TTC549 (cell line): ENCODE data around the gene KCNC1.

Experiments used
- FAIRE-seq: peaks from 2 replicates; lab custom pipeline; 2012; peaks lifted over from hg19 to GRCh38; lab: Jason Lieb, UNC

Gene KCNC1

DNA sequence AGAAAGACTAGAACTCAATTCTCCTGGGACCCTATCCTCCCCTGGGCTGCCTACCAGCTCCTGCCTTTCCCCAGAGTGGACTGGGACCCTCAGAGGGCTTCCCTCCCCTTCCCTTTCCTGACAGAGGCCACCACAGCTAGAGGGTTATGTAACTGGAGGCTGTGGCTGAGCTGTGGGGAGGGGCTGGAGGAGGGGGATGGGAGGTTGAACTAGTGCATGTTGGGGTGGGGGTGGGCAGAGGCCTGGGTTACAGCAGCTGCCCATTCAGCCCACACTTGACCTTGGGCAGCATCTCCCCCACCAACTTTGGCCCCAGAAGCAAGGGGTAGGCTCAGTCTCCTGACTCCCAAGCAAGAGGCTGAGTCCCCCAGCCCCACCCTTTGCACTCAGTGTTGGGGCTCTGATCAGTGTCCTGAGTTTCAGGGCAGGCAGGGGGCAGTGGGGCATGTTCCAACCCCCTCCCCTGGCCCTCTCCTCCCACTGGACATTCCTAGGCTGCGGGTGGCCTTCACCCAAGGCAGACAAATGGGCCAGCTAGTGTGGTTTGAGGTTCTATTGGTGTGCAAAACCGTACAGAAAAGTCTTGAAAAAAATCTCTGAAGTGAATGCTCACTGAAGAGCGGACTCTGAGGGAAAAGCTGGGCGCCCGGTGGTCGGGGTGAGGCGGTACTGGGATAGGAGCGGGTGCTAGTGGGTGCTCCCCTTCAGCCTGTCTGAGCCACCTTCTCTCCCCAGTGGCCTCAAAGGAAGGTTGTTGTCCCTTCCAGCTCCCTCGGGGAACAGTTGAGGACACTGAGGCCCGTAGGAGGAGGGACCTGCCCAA is 3.8 kb downstream of the KCNC1 start:
- FAIRE-seq, result no peak

DNA sequence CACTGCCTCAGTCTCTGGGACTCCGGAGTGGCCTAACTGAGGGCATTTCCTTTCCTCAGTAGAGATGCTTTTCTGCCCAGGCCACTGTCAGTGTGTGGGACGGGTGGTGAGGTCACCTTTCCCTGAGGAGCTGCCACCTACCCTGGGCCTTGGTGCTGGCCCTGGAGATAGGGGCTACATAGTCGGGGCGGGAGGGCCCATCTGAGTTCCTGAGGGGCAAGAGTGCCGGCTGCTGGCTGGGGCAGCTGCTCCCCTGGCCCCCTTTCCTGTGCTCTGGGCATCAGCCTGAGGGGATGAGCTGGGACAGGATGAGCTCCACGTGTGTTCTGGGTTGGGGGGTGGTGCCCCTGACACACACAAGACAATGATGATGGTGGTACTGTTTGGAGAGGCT is 5.4 kb downstream of the KCNC1 start:
- FAIRE-seq, result no peak

DNA sequence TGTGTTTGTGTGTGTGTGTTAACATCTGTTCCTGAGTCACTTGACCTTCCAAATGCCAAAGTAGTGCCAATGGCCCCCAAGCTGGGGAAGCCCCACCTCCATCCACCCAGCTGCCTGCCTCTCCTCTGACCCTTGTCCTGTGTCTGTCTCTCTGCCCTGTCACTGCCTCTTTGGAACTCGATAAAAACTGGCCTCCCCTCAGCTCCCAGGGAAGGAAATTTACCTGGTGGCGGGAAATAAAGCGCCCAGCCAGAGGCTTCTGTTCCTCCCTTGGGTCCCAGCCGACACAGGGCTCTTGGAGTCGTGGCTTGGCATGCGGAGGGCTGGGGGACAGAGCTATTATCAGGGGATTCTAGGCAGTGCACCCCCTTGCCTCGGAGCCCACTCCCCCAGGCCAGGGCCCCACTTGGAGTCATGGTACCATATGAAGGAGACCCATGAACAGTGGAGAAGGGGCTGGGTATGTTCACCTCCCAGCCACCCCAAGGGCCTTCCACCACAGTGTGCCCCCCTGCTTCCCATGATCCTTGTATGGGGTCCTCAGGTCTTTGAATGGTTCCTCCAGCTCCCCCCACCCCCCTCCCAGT is 6.2 kb downstream of the KCNC1 start:
- FAIRE-seq, result no peak

DNA sequence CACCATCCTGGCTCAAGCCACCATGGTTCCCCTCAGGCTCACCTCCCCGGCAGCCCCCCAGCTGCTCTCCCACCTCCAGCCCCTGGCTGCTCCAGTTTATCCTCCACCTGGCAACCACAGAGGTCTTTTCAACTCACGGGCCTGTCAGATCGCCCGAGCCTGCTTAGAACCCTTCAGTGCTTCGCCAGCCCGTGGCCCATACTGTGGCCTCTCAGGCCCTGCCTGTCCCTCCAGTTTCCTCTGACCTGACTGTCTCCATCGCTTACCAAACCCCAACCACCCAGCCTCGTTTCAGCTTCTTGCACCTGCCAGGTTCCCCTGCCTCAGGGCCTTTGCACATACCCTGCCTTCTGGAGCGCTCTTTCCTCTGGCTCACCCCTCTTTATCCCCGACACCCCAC is 6.9 kb downstream of the KCNC1 start:
- no peak for FAIRE-seq

DNA sequence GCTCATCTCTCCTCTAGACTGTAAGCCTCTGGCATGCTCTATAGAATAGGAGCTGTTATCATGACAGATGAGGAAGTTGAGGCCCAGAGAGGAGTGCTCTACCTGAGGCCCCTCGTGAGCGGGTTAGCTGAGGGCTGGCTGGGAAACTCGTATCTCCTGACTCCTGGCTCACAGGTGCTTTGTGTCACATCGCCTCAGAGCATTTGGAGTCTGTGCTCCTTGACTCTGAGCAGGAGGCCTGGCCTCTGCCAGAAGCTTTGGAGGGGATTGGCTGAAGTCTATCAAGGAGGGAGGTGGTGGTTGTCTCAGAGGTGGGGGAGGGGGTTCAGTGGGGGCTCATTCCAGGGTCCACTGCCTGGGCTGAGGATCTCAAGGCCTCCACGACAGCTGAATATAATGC is 7.4 kb downstream of the KCNC1 start:
- no peak for FAIRE-seq

DNA sequence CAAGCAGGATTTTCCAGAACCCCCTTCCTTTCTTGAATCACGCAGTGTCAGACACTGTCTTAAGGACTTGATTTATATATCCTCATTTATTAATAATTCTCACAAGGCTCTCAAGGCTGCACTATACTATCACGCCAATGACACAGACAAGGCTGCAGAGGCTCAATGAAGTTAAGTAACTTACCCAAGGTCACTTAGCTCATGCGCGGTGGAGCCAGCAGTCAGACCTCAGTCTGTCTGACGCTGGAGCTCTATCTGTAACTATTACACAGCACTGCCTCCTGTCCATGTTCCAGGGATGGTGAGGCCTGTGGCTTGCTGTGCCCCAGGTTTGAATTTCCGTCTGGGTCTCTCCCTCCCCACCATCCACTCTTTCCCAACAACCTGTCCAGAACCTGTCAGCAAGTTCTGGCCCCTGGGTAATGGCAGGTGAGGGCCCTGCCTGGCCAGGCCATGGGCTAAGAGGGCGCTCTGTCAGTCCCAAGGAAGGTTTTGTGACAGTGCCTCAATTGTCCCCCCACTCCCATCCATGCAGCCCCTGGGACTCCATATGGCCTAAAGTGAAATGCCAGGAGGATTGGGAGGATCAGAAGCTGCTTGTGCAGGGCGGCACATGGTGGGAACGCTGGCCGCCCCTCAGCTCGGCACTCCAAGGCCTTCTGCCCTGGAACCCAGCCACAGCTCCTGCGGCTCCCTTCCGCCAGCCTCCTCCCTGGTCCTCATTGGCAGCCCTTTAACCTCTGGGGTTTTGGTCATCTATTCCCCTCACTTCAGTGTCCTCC is 8.6 kb downstream of the KCNC1 start:
- no peak for FAIRE-seq

DNA sequence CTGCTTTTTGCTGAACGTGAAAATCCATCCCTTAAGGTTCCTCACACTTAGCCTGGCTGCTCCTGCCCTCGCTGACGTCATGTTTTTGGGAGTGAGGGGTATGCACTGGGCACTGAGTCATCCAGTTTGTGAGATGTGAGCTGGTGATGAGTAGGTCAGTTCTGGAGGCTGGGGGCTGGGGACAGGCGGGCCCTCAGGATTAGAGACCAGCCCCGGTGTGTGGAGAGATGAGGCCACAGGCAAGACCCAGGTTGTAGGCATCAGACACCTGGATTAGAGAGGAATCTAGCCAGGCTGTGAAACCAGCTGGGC is 9.2 kb downstream of the KCNC1 start:
- no peak for FAIRE-seq

DNA sequence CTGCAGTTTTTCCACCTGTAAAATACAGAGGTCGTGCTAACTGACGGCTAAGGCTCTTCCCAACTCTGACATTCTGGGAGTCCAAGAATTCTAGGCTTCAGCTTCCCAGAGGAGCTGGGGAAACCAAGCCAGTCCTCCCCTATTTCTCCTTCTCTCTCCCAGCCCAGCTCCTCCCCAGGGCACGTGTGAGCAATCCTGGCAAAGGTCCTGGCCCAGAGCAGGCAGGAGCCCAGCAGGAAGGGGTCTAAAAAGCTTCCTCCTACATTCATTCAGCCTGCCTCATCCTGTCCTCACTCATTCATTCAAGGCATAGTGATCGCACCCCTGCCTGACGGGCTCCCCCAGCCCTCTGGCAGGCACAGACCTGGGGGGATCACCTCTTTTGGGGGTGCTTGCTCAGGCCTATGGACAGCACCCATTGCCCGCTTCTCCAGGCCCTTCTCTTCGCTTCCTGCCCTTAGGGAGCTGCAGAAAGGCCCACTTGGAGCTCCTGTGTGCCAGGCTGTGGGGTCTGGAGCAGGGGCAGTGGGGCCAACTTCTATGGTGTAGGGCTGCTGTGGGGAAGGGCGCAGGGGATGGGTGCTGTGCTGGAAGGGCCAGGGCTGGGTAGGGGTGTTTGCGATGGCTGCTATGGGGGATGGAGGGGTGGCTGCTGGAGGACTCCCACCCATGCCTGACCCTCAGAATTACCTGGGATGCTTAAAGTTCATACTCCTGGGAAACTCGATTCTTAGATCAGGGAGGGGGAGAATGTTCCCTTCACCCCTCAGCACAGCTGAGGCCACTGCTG is 9.8 kb downstream of the KCNC1 start:
- FAIRE-seq, result no peak

DNA sequence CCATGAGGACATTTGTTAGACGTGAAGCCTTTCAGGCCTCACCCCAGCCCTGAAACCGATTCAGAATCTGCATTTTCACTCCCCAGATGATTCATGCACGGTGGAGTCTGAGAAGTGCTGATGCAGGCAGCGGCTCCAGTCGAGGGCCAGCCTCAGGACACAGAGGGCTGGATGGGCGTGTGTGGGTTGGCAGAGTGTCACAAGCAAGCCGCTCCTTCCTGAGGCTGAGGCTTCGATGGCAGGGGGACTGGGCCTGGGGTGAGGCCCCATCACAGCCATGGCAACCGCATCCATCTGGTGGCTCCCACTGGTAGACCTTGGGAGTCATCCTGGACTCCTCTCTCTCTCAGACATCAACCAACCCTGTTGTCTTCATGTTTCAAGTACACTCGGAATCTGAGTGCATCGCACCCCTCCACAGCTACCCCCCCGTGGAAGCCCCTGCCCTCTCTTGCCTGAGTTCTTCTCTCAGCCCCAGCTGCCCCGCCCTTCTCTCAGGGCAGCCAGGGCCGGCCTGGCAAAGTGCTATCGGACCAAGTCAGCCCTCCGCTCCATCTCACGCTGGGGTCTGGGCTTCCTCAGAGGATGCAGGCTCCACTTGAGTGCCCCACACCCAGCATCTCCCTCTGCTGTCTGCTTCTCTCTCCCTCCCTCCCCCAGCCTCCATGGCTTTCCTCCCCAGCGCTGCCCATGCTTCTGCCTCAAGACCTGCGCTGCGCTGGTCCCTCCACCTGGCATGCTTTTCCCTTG is 10.6 kb downstream of the KCNC1 start:
- FAIRE-seq, result no peak

DNA sequence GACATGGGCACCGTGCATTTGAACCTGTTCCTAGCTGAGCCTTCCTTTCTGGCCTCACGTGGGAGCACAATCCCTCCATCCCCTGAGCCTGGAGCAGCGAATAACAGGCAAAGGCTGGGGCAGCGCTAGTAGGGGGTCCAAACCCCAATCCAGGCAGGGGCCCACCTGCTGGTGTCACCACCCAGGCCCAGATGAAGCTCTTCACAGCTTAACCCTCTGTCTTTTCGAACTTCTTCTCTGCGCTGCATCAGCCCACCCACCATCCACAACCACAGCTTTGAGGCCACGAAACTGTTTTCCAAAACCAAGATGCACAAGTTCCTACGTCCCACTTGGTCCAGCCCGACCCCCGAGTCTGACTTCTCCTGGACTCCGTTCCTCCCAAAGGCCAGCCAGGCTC is 11.5 kb downstream of the KCNC1 start:
- no peak for FAIRE-seq

DNA sequence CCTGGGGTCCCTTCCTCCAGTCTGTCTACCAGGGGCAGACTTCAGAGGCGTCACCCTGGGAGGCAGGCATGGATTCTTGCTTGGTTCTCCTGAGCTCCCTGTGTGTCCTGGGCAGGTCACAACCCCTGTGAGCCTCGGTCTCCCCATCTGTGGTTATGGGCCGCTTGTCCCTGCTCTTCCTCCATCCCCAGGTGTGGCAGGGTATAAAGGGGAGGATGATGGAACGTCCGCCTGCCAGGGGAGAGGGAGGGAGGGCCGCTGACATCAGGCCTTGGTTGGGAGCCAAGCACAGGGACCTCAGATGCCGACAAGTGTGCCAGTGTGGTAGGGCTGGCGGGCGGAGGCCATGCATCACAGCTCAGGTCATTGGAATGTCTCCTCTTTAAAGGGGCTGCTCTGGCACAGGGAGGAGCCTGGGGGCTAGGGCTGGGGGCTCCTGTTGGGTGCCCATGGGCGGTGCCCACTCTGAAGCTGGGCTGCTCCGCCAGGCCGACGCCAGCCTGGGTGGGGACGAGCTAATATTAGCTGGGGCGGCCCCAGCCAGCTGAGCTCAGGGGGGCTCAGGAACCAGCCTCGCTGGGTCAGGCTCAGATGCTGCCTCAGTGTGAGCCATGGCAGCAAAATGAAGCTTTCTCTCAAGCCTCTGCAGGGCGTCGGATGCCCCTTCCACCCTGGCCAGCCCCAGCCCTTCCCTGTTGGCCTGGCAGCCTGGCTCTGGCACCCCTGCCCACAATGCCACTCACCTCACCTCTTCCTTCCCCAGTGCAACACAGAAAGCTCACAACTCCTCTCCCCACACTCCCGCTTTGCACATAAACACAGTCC is 12.8 kb downstream of the KCNC1 start:
- FAIRE-seq, result no peak

DNA sequence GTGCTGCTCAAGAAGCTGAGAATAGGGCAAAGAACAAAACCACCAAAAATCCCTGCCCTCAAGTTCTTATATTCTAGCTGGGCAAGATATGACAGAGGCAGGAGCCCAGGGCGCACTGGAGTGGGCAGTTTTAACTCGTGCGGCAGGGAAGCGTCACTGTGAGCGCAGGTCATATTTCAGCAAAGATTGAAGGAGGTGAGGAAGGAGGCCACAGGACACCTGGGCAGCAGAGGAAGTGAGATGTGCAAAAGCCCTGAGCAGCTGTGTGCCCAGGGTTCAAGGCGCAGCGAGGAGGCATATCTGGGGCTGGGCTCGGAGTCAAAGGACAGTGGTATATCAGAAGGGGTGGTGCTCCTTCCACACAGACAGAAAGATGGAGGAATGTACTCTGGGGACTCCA is 13.5 kb downstream of the KCNC1 start:
- no peak for FAIRE-seq

DNA sequence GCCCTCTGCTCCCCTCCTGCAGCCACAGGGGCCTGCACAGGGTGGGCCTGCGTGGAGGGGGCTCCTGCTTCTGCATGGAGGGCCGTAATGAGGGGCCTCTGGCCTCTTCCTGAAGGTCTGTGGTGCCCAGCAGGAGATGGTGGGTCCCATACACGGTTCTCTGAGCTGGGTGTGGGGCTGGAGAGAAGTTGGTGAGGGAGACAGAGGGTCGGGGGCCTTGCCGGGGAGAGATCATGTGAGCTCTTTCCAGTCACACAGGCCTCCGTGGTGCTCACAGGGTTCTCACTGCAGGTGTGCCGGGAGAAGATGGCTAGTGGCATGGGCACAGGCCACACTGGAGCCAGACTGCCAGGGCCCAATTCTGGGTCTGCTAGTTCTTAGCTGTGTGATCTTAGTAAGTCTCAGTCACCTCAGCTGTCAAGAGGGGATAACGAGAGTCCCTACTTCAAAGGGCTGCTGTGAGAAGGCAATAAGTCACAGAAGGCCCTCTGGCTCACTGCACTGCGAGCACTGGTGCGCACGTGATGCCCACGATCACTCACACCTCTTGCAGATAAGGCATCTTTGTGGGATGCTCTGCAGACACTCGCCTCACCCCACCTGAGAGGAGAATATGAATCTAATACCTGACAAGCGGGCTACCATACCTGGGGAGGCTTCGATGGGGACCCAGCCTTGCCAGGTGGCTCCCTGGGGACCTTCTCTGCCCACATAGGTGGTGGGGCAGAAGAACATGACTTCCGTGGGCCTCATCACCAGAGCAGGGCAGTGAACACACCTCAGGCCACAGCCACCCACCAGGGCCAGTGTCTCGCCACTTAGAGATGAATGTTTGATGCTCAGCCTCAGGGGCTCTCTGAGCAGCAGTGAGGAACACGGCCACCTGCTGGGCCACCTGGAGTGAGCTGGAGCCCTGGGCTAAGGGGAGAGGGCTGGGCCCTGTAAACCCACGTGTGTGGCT is 14.5 kb downstream of the KCNC1 start:
- FAIRE-seq, result no peak

DNA sequence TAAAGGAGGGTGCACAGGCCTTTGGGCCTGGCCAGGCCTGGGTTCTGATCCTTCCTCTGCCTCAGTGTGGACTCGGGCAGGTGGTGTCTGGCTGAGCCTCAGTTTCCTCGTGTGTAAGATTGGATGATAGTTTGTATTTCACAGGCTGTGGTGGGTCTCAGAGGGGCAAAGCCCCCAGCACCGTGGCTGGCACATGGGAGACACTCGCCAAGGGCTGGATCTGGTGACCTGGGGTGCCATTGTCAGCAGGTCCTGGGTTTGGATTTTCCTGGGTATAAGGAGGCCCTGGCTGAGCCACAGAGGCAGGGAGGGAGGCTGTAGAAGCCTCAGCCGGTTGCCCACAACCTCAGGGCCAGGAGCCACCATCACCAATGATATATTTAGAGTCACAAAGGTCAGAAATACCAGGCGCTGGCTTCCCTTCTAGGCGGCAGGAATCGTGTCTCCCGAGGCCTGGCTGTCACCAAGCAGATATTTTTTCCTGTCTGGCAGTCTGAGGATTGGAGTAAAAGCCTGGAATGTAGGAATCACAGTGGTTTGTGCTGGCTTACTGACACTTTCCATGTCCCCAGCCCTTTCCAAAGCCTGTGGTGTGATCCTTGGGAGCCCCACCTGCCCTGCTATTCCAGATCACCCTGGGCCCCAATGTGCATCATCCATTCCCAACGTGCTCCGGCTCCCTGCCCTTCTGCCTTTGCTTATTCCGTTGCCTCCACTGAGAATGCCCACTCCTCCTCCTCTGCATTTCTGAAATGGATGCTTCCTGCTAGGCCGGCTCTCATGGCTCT is 15.6 kb downstream of the KCNC1 start:
- no peak for FAIRE-seq

DNA sequence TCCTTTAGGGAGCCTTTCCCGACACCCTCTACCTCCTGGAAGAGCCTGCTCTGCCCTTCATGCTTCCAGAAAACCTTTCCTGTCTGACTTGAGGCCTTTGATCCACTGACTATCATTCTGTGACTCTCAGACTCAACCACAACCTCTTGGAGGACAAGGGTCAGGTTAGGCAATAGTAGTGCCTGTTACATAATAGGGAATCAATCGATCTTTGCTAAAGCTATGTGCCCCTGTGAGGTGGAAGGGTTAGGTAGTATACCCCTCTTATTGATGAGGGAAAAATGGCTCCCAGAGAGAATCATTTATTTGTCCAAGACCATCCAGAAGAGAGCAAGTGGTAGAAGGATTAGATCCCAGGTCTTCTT is 16.2 kb downstream of the KCNC1 start:
- FAIRE-seq, result no peak

DNA sequence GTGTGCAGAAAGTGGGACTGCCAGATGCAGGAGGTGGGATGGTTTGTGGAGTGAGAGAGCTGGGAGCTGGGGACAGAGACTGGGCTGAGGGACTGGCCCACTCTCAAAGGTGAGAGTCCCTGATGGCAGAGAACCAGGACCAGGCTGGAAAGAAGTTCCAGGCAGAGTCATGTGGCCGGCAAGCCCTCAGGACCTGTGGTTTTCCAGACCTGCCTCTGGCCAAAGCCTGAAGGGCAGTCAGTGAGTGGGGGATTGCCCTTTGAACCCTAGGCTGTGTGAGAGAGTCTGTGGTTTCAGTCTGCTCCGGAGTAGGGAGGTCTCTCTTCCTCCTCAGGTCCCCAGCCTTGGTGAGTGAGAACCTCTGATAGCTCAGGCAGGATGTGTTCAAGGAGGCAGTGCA is 17.0 kb downstream of the KCNC1 start:
- no peak for FAIRE-seq

DNA sequence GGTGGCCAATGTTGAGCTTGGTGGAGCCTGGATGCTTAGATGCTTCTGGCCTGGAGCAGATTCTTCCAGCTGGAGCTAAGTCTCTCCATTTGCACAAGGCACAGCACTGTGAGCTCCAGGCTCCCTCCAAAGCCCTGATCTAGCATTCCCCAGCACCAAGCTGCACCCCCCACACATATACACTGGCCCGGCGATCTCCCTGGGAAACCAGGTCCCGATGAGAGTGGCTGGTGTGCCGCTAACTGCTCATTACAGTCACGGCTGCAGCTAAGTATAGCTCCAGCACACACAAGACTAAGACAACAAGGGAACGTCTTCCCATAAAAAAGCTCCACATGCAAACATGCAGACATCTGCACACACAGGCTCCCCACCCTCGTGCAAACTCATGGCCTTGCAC is 17.6 kb downstream of the KCNC1 start:
- FAIRE-seq, result no peak

DNA sequence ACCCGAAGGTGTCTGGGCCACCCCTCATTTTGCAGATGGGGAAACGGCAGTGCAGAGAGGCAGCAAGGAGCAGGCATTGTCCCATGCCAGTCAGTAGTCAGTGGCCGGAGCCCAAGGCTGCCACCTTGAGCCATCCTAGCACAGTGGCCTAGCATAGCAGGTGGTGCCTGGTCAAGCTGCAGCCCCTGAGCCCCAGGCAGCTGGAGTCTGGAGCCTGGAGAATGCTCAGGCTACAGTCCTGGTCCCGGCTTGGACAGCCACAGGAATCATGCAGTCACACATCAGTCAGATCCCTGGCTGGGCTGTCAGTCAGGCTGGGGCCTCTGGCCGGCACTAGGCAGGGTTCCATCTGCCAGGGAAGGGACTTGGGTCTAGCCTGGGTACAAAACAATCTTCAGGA is 18.6 kb downstream of the KCNC1 start:
- FAIRE-seq, result no peak

DNA sequence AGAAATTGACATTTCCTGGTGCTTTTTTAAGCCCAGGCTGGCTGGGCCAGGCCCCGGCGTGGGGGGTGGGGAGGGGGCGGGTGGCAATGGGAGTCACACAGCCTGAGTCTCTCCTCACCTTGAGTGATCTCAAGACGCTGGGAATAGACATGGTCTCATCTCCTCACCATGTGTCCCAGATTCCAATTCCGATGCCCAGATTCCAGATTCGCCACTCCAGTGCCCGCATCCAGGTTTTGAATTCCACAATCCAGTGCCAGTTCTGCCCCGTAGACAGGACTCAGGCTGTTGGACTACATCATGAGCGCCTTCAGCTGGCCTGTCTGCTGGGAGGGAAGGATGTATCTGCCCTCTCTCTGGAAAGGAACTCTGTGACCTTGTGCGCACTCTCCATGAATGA is 19.1 kb downstream of the KCNC1 start:
- no peak for FAIRE-seq
